Endothelial cell of umbilical vein (primary cell): Measurements from ENCODE around the gene ELMO1.

Experiments
- FOS ChIP-seq: IDR thresholded peaks from 2 replicates; pipeline ENCODE4 v1.6.1; 2011; ENCODE audit warnings: mild to moderate bottlenecking, low read length, moderate library complexity, borderline replicate concordance; ENCODE audit not compliant: insufficient read depth
- JUN ChIP-seq: IDR thresholded peaks from 2 replicates; pipeline ENCODE4 v1.6.1; 2011; ENCODE audit warnings: borderline replicate concordance, low read depth; ENCODE audit not compliant: insufficient read length, insufficient read depth
- POLR2A ChIP-seq: IDR thresholded peaks from 2 replicates; pipeline ENCODE4 v1.6.1; 2012; ENCODE audit warnings: low read depth, mild to moderate bottlenecking, control low read depth, low read length
- TF ChIP-seq, protein P1 (sequence below), 2 donors: IDR thresholded peaks; 1 replicate in 1 of 2; 2 replicates in 1 of 2; pipeline ENCODE4 v1.5.1; 2011; ENCODE audit warnings: low read length in 2 of 2, mild to moderate bottlenecking in 2 of 2, moderate library complexity in 2 of 2, control low read depth in 1 of 2, inconsistent platforms in 1 of 2, low read depth in 1 of 2; ENCODE audit not compliant: insufficient read depth in 1 of 2; ENCODE audit errors: extremely low read depth in 1 of 2
- TF ChIP-seq, protein P2 (sequence below): IDR thresholded peaks from 2 replicates; pipeline ENCODE4 v1.6.1; 2011; ENCODE audit not compliant: insufficient read depth, insufficient read length

- TF ChIP-seq, protein P1, sequence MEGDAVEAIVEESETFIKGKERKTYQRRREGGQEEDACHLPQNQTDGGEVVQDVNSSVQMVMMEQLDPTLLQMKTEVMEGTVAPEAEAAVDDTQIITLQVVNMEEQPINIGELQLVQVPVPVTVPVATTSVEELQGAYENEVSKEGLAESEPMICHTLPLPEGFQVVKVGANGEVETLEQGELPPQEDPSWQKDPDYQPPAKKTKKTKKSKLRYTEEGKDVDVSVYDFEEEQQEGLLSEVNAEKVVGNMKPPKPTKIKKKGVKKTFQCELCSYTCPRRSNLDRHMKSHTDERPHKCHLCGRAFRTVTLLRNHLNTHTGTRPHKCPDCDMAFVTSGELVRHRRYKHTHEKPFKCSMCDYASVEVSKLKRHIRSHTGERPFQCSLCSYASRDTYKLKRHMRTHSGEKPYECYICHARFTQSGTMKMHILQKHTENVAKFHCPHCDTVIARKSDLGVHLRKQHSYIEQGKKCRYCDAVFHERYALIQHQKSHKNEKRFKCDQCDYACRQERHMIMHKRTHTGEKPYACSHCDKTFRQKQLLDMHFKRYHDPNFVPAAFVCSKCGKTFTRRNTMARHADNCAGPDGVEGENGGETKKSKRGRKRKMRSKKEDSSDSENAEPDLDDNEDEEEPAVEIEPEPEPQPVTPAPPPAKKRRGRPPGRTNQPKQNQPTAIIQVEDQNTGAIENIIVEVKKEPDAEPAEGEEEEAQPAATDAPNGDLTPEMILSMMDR (IDR thresholded peaks at IDR 0.05; ENCODE audit: extremely low read depth in 1 of 2, insufficient read depth in 1 of 2, low read depth in 1 of 2, low read length in 2 of 2), result no peak
- TF ChIP-seq POLR2A (no peak), FOS (no peak), JUN (no peak)
- TF ChIP-seq, protein P2, sequence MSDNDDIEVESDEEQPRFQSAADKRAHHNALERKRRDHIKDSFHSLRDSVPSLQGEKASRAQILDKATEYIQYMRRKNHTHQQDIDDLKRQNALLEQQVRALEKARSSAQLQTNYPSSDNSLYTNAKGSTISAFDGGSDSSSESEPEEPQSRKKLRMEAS, result no peak
Observed at GRCh38 chr7:37491919-37492694, 43.4 kb upstream of the ELMO1 start.
